WI38 (cell line): ENCODE data around the gene CXCR5.

Source experiments
- H3K4me3 ChIP-seq: 2 replicates; pipeline ENCODE4 v1.5.1; 2011; ENCODE audit warnings: low read depth, mild to moderate bottlenecking, control low read depth, low read length
- TF ChIP-seq, protein P1 (sequence below): IDR thresholded peaks from 2 replicates; pipeline ENCODE4 v1.5.1; 2012; ENCODE audit warnings: low read depth, mild to moderate bottlenecking, control low read depth, low read length

The CXCR5 gene

DNA sequence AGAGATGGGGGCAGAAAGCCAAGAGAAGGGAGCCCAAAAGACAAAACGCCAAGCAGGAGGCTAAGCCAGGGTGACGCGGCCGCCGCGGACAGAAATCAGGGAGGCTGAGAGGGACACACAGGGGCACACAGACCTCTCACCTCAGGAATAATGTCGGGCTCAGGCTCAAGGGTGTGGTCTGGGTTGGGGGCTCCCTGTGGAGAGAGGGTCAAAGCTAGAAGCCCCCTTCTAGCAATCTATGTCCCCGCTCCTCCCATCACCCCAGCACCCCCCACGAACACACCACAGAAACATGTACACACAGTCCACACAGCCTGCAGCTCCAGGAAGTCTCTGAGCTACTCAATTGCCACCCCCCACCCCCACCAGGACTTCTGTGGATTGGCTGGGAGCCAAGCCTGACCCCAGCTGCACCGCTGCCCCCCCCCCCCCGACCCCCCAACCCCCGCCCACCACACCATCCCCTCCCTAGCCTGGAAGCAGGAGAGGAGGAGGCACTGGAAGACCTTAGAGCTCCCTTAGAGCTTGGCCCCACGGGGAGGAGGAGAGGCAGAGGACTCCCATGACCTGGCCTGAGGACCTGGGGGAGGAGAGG, 35.1 kb downstream of the CXCR5 start:
- H3K4me3 ChIP-seq: peak overlapping the region; percentile 100
- TF ChIP-seq, protein P1, sequence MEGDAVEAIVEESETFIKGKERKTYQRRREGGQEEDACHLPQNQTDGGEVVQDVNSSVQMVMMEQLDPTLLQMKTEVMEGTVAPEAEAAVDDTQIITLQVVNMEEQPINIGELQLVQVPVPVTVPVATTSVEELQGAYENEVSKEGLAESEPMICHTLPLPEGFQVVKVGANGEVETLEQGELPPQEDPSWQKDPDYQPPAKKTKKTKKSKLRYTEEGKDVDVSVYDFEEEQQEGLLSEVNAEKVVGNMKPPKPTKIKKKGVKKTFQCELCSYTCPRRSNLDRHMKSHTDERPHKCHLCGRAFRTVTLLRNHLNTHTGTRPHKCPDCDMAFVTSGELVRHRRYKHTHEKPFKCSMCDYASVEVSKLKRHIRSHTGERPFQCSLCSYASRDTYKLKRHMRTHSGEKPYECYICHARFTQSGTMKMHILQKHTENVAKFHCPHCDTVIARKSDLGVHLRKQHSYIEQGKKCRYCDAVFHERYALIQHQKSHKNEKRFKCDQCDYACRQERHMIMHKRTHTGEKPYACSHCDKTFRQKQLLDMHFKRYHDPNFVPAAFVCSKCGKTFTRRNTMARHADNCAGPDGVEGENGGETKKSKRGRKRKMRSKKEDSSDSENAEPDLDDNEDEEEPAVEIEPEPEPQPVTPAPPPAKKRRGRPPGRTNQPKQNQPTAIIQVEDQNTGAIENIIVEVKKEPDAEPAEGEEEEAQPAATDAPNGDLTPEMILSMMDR: no peak

DNA sequence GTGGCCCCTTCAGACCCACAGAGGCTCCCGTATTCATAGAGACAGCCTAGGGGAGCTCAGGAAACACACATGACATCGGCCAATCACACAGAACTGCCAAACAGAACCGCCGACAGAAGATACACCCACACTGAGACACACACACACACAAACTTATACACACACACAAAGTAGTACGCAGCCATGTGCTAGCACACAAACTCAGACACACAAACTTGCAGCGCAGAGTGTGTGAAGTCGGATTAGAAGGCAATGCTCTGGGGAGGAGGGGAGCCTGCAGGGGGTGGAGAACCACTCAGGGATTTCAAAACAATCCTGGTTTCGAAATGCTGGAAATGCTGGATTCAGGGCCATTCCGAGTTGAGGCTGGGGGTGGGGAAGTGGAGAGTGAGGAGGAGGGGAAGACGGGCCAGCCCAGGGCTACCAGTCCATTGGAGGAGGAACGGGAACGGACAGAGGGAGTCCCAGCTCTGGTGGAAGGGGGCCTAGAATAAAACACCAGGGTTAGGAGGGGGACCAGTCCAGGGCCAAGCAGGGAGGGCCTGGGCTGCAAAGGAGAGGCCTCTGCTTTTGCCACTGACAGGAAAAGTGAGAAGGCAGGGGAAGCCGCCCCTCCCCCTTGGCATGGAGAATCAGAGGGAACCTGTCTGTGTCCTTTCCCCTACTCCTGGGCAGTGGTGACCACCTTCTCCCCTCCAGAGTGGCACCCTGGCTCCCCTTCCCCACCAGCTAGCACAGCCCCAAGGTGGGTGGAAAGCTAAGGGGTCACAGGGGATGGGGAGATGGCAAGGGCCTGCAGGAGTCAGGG, 37.6 kb downstream of the CXCR5 start:
- H3K4me3 ChIP-seq: peak overlapping the region; percentile 100
- TF ChIP-seq, protein P1: no peak

DNA sequence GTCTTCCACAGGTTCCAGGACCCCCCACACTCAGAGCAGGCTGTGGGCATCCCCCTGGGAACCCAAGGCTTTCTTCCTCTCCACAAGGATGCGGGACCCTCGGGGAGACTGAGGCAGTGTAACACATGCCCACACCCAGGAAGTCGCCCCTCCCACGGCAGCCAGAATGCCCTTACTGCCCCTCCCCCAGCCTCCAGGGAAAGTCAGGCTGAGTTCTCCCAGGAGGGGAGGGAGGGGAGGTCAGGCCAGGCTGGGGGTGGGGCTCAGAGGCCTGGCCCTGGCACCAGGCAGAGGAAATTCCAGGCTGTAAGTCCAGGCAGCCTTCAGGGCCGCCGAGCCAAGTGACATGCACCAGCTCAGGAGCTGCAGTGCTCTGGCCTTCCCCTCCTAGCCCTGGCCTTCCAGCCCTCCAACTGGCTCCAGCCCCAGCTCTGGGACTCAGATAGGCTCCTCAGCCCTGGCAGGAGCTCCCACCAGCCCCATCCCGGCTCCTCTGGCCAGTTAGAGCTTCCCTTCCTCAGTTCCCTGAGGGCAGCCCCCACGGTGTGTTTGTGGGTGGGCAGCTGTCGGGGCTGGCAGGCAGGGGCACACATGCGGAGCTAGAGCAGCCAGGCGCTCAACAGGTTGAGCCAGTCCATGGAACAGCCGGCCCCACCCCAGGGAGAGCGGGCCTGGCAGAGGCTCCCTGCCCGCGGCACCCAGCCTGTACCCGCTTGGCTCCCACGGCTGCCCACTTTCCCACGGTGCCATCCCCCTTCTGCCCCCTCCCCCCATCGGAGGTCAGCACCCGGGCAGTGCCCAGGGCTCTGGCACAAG, 38.4 kb downstream of the CXCR5 start:
- H3K4me3 ChIP-seq: peak overlapping the region; percentile 100
- TF ChIP-seq, protein P1: no peak

DNA sequence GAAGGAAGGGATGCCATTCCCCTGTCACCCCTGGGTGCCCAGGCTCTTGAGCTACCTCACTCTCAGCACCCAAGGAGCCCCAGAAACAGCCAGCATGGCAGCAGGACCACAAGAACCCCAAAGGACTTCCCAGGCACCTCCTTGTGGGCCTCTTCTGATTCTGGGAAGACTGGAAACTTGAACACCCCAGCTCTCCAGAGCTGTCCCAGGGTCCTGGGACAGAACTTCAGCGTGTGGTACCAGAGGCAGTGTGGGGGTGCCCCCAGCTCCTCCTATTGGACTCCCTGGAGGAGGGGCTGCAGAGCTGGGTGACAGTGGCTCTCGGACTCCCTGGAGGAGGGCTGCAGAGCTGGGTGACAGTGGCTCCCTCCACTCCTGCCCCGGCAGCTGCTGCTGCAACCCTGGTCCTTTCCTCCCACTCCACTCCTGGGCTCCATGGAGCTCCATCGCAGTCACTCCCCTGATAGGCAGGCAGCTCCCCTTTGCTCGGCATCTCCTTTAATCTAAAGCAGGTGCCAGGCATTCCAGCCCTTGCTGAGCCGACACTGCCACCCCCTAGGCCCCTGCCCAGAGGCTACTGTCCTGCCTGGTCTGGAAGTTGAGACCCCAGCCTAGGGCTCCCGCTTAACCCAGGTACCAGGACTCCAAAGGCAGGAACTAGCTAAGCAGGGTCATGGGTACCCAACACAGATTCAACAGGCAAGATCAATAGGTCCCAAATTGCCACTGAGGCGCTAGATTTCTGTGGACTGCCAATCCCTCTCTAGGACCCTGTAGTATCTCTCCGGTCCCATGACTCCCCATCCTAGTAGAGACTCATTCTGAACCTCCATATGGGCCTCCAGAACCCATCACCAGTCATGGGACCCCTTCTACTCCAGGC, 39.3 kb downstream of the CXCR5 start:
- TF ChIP-seq, protein P1: no peak
- H3K4me3 ChIP-seq: peak overlapping the region; percentile 100

DNA sequence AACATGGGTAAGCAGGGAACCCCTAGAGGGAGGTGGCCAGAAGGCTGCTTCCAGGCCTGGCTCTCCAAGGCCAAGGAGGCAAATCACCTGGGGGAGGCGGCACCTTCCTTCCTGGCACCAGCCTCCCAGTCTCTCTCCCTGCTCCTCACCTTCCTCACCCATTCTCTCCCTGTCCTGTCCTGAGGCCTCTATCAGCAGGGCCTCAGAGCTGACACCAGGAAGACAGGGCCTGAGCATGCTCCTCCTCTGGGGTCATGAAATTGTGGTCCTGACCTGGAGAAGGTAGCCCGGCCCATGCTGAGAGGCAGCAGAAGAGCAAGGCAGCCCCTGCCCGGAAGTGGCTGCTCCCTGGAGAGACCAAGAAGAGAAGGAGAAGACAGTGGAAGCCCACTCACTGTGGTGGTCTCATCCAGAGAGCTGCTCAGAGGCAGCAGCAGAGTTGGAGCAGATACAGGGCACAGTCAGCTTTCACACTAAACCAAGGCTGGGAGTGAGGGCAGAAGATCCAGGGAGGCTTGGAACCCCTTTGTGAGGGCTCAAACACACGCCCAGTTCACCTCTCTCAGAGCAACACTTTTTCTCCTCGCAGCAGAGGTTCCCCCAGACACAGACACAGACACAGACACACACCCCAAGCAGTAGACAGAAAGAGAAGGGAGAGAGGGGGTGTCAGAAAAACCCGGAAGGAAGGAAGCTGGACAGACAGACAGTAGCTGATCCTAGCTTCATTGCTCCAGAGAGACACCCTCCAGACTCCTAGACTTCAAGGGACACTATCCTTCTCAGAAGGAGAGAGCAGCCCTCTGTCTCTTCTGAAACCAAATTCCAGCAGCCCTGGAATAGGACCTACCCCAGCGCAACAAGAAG, 40.3 kb downstream of the CXCR5 start:
- H3K4me3 ChIP-seq: peak overlapping the region; percentile 100
- TF ChIP-seq, protein P1: no peak
